HL-60 (cell line): ENCODE measurements around the gene SLC1A7.

Experiments used
- CTCF ChIP-seq: IDR thresholded peaks from one replicate; pipeline ENCODE4 v1.5.1; 2011; ENCODE audit warnings: low read length, control low read depth, inconsistent platforms; ENCODE audit not compliant: insufficient read depth
- POLR2AphosphoS5 ChIP-seq: IDR thresholded peaks from 2 replicates; pipeline ENCODE4 v1.6.1; 2012; ENCODE audit warnings: low read depth

GRCh38 chr1:53065391-53065790 is 77.0 kb downstream of the SLC1A7 start:
- no peak for TF ChIP-seq CTCF
- TF ChIP-seq POLR2AphosphoS5, result no peak
